Ovary (tissue), 9 donors: ENCODE results near the gene CSTA. TPM values are rescaled to one million over a fixed set of nuclear protein-coding genes. Genes with fewer than 3 reads are reported as not detected.

Experiments used
- DNase-seq, 5 donors: peaks; one replicate each; pipeline ENCODE4 v3.0.0-alpha.2; 2019 to 2020
- H3K27ac ChIP-seq, 2 donors: fragments of 200-600 bp; one replicate each; pipeline versions ENCODE4 v1.5.1 to v1.8.0; 2019 to 2022
- H3K27me3 ChIP-seq: fragments of 200-600 bp; one replicate; pipeline ENCODE4 v1.8.0; 2022
- H3K36me3 ChIP-seq: fragments of 200-600 bp; sonication (generic); one replicate; pipeline ENCODE4 v1.5.1; 2019
- H3K4me1 ChIP-seq: one replicate; pipeline ENCODE4 v1.8.1; 2013; ENCODE audit warnings: mild to moderate bottlenecking, moderate library complexity; ENCODE audit not compliant: insufficient read depth
- H3K4me3 ChIP-seq: fragments of 200-600 bp; sonication (generic); one replicate; pipeline ENCODE4 v1.5.1; 2017
- H3K9me3 ChIP-seq, 2 donors: fragments of 200-600 bp in 1 of 2; sonication (generic) in 1 of 2; one replicate each; pipeline versions ENCODE4 v1.5.1 to v1.8.1; 2013 to 2019; ENCODE audit warnings: mild to moderate bottlenecking in 1 of 2, moderate library complexity in 1 of 2
- EP300 ChIP-seq: sonication (generic); formaldehyde crosslinking; IDR thresholded peaks from one replicate; pipeline ENCODE4 v1.6.1; 2017; ENCODE audit warnings: antibody characterized with exemption
- POLR2A ChIP-seq: fragments of 450-650 bp; IDR thresholded peaks from one replicate; pipeline ENCODE4 v1.6.1; 2017; ENCODE audit warnings: antibody characterized with exemption, mild to moderate bottlenecking, moderate library complexity
- WGBS, 3 donors: extraction: QIAGEN DNeasy Blood & Tissue Kit in 1 of 3; methylation state at CpG; one replicate each; pipeline versions ENCODE4 v1.1.5 to v1.1.7; 2013 to 2017; 5-methylcytosine and 5-hydroxymethylcytosine counted together
- intact Hi-C, 4 donors: fragments of 100-400 bp; cut with DNase I; formaldehyde crosslinking; loops; one replicate each; pipeline versions ENCODE4 v1.11.0 to v1.15.1; 2022 to 2023
- polyA plus RNA-seq, 2 donors: library from polyadenylated mRNA; stranded (reverse); fragments of 200-250 nt in 1 of 2; fragments of 350-450 nt in 1 of 2; fragmentation: Illumina TruSeq in 1 of 2; extraction: RNeasy Lipid Tissue Mini Kit (QIAGEN cat#74804) in 1 of 2; gene quantifications; one replicate each; pipeline ENCODE4 v1.2.3, GENCODE V29; 2013 to 2014
- total RNA-seq, 7 donors: library from RNA; depleted of rRNA in 2 of 7; stranded (reverse); fragments of >200 nt in 2 of 7; fragmentation: NEBNext Ultra II Directional in 3 of 7; extraction: Animal tissue kit (Norgen Biotek cat#: 25700) in 3 of 7; gene quantifications; one replicate each; pipeline versions ENCODE4 v1.1.0 to v1.2.4, GENCODE V29; 2016 to 2023
- TF ChIP-seq, protein P1 (sequence below), 3 donors: fragments of 450-650 bp in 2 of 3; fragments of 200-600 bp in 1 of 3; IDR thresholded peaks; one replicate each; pipeline versions ENCODE4 v1.5.1 to v1.8.0; 2016 to 2022; ENCODE audit warnings: antibody characterized with exemption in 3 of 3, mild to moderate bottlenecking in 1 of 3
- donor health status: DM: no; HTN: no; CAD: no; lungs with moderate emphysema.
- donor health status: DM: no; HTN: no; CAD: no.
- donor health status: Bipolar disorder and iron deficiency.
- donor health status: DM: yes; HTN: yes; CAD: no.
- donor health status: DM: no; HTN: no; CAD: no.
- donor health status: DM: yes; HTN: yes; CAD: no.

CSTA gene
- total and polyA plus RNA-seq, 9 donors: 5.8 to 43.9 (median 13.2) TPM

DNA sequence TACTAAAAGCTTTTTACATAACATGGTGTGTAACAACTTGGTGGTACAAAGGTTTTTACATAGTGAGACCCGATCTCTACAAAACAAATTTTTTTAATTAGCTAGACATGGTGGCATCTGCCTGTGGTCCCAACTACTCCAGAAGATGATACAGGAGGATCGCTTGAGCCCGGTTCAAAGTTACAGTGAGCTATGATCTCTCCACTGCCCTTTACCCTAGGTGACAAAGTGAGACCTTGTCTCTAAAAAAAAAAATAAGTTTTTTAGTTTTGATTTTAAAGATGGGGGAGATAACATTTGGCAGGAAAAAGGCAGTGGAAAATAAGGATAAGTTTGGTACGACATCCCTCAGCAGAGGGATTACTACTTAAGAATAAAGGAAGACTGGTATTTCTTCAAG, 64.8 kb downstream of the CSTA start:
- no peaks in the 10 kb centered on the region for H3K36me3 ChIP-seq
- no peaks in the 10 kb centered on the region for H3K9me3 ChIP-seq
- TF ChIP-seq, protein P1, sequence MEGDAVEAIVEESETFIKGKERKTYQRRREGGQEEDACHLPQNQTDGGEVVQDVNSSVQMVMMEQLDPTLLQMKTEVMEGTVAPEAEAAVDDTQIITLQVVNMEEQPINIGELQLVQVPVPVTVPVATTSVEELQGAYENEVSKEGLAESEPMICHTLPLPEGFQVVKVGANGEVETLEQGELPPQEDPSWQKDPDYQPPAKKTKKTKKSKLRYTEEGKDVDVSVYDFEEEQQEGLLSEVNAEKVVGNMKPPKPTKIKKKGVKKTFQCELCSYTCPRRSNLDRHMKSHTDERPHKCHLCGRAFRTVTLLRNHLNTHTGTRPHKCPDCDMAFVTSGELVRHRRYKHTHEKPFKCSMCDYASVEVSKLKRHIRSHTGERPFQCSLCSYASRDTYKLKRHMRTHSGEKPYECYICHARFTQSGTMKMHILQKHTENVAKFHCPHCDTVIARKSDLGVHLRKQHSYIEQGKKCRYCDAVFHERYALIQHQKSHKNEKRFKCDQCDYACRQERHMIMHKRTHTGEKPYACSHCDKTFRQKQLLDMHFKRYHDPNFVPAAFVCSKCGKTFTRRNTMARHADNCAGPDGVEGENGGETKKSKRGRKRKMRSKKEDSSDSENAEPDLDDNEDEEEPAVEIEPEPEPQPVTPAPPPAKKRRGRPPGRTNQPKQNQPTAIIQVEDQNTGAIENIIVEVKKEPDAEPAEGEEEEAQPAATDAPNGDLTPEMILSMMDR (IDR thresholded peaks at IDR 0.05): no peak
- TF ChIP-seq EP300: no peak
- no peak for TF ChIP-seq POLR2A
- 85 to 88% (median 86%) methylated on average over 4 of the region's 4 CpGs for WGBS, 3 donors
- DNase-seq: no peak
- H3K27ac ChIP-seq: no peak overlapping the region
- H3K4me3 ChIP-seq: no peak overlapping the region
- peaks cover 4% of the 10 kb centered on the region for H3K4me1 ChIP-seq
- H3K27me3 ChIP-seq: no peaks in the 10 kb centered on the region
- intact Hi-C loops: loop anchor here in 2 of 4 donors (5.0 to 10.0 kb wide), 4 partner anchors 287 to 845 kb away; partner anchors contain the start of genes HSPBAP1 (in 1 of the 2), PARP14 (in 1 of the 2), POLQ (in 1 of the 2) and SLC49A4 (in 1 of the 2)

DNA sequence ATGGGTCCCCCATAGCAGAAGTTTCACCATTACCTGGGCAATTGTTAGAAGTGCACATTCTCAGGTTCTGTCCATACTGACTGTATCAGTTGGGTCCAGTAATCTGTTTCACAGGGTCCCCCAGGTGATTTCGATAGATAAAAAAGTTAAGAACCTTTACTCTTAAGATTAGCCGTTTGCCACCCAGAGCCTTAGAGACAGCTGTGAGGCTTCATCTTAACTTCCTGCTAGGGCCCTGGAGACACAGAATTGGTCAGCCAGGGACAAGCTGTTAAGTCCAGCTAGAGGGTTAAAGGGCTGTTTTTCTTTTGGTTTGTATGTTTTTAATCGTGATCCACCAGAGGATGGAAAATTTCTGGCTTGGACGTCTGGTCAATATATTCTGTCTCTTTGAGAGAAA, 65.6 kb downstream of the CSTA start:
- intact Hi-C loops: loop anchor here in 2 of 4 donors (5.0 to 10.0 kb wide), 2 partner anchors 287 to 294 kb away; partner anchors contain the start of gene PARP14 (in 1 of the 2)
- TF ChIP-seq POLR2A (no peak), EP300 (no peak)
- TF ChIP-seq, protein P1 (IDR thresholded peaks at IDR 0.05): no peak
- no peaks in the 10 kb centered on the region for H3K36me3 ChIP-seq
- H3K9me3 ChIP-seq: no peaks in the 10 kb centered on the region
- 7 to 12% (median 10%) methylated on average over 4 of the region's 4 CpGs for WGBS, 3 donors
- peaks cover 4% of the 10 kb centered on the region for H3K4me1 ChIP-seq
- no peak for DNase-seq
- H3K27me3 ChIP-seq: no peaks in the 10 kb centered on the region
- no peak overlapping the region for H3K4me3 ChIP-seq
- peak overlapping the region in 1 of 2 donors; percentile 0 for H3K27ac ChIP-seq

Other genes with a start within 250 kb of the CSTA start
- gene CASR, start 141.6 kb upstream of the CSTA start, total RNA-seq: 1 to 10 TPM in 1 of 7 donors, under 1 TPM in 6; 0.08 to 2.6 (median 0.13) TPM
- gene CASR, start 141.6 kb upstream of the CSTA start, polyA plus RNA-seq: 1 to 10 TPM in 1 of 2 donors, under 1 TPM in 1; 0.67 to 1.5 TPM
- gene MIX23, start 58.0 kb downstream of the CSTA start, total RNA-seq: 10 to 100 TPM in 6 of 7 donors, 1 to 10 TPM in 1; 8.0 to 26.7 (median 16.7) TPM
- 10 to 100 TPM; 13.5 to 30.7 TPM for gene MIX23, start 58.0 kb downstream of the CSTA start, polyA plus RNA-seq
- 10 to 100 TPM; 29.8 to 71.1 (median 58.7) TPM for gene FAM162A, start 58.9 kb downstream of the CSTA start, total RNA-seq
- 100 to 1,000 TPM in 1 of 2 donors, 10 to 100 TPM in 1; 91.3 to 117 TPM for gene FAM162A, start 58.9 kb downstream of the CSTA start, polyA plus RNA-seq
- gene WDR5B, start 90.8 kb downstream of the CSTA start, total RNA-seq: 1 to 10 TPM; 3.1 to 6.3 (median 5.7) TPM
- 1 to 10 TPM; 2.3 to 6.0 TPM for gene WDR5B, start 90.8 kb downstream of the CSTA start, polyA plus RNA-seq
- 10 to 100 TPM; 17.3 to 68.3 (median 50.5) TPM for gene KPNA1, start 189.7 kb downstream of the CSTA start, total RNA-seq
- 10 to 100 TPM; 10.7 to 61.8 TPM for gene KPNA1, start 189.7 kb downstream of the CSTA start, polyA plus RNA-seq
- gene PARP9, start 239.1 kb downstream of the CSTA start, total RNA-seq: 10 to 100 TPM; 15.6 to 30.1 (median 23.0) TPM
- gene PARP9, start 239.1 kb downstream of the CSTA start, polyA plus RNA-seq: 10 to 100 TPM; 14.4 to 46.2 TPM
- 10 to 100 TPM; 11.0 to 34.0 (median 30.7) TPM for gene DTX3L, start 239.1 kb downstream of the CSTA start, total RNA-seq
- 10 to 100 TPM in 1 of 2 donors, 1 to 10 TPM in 1; 9.8 to 23.3 TPM for gene DTX3L, start 239.1 kb downstream of the CSTA start, polyA plus RNA-seq